HEK293 (cell line): Measurements from ENCODE around the gene GPR137C.

Source experiments
- BCL11B ChIP-seq: fragments of 450-650 bp; formaldehyde crosslinking; IDR thresholded peaks from 2 replicates; pipeline ENCODE4 v1.5.1; 2016; ENCODE audit warnings: low read depth, missing biosample characterization, missing genetic modification characterization
- KLF8 ChIP-seq: fragments of 450-650 bp; formaldehyde crosslinking; IDR thresholded peaks from 2 replicates; pipeline ENCODE4 v1.5.1; 2016; ENCODE audit warnings: missing biosample characterization, missing genetic modification characterization
- OSR2 ChIP-seq: fragments of 450-650 bp; formaldehyde crosslinking; IDR thresholded peaks from 2 replicates; pipeline ENCODE4 v1.5.1; 2016; ENCODE audit warnings: missing biosample characterization, missing genetic modification characterization
- SP2 ChIP-seq: fragments of 450-650 bp; formaldehyde crosslinking; IDR thresholded peaks from 2 replicates; pipeline ENCODE4 v1.5.1; 2016; ENCODE audit warnings: missing biosample characterization, missing genetic modification characterization
- WT1 ChIP-seq: fragments of 450-650 bp; formaldehyde crosslinking; IDR thresholded peaks from 2 replicates; pipeline ENCODE4 v1.5.1; 2016; ENCODE audit warnings: missing biosample characterization, missing genetic modification characterization
- ZBTB48 ChIP-seq: fragments of 450-650 bp; formaldehyde crosslinking; IDR thresholded peaks from 2 replicates; pipeline ENCODE4 v1.5.1; 2016; ENCODE audit warnings: missing biosample characterization, missing genetic modification characterization
- ZNF10 ChIP-seq: fragments of 450-650 bp; formaldehyde crosslinking; IDR thresholded peaks from 2 replicates; pipeline ENCODE4 v1.5.1; 2017; ENCODE audit warnings: missing biosample characterization, missing genetic modification characterization
- ZNF121 ChIP-seq: fragments of 450-650 bp; formaldehyde crosslinking; IDR thresholded peaks from 2 replicates; pipeline ENCODE4 v1.5.1; 2016; ENCODE audit warnings: missing biosample characterization, missing genetic modification characterization
- ZNF146 ChIP-seq: fragments of 450-650 bp; formaldehyde crosslinking; IDR thresholded peaks from 2 replicates; pipeline ENCODE4 v1.5.1; 2016; ENCODE audit warnings: missing biosample characterization, missing genetic modification characterization
- ZNF292 ChIP-seq: fragments of 450-650 bp; formaldehyde crosslinking; IDR thresholded peaks from 2 replicates; pipeline ENCODE4 v1.5.1; 2016; ENCODE audit warnings: low read depth, missing biosample characterization, missing genetic modification characterization, borderline replicate concordance
- ZNF302 ChIP-seq: fragments of 450-650 bp; formaldehyde crosslinking; IDR thresholded peaks from 2 replicates; pipeline ENCODE4 v1.5.1; 2016; ENCODE audit warnings: missing biosample characterization, missing genetic modification characterization, low read depth
- ZNF366 ChIP-seq: fragments of 450-650 bp; formaldehyde crosslinking; conservative IDR thresholded peaks from 2 replicates; pipeline ENCODE4 v1.5.1; 2016; ENCODE audit warnings: missing biosample characterization, missing genetic modification characterization
- ZNF629 ChIP-seq: fragments of 450-650 bp; formaldehyde crosslinking; IDR thresholded peaks from 2 replicates; pipeline ENCODE4 v1.5.1; 2017; ENCODE audit warnings: missing biosample characterization, missing genetic modification characterization
- ZNF660 ChIP-seq: fragments of 450-650 bp; IDR thresholded peaks from 2 replicates; pipeline ENCODE4 v1.5.1; 2018; ENCODE audit warnings: missing biosample characterization, mild to moderate bottlenecking, missing genetic modification characterization
- ZNF76 ChIP-seq: fragments of 450-650 bp; formaldehyde crosslinking; IDR thresholded peaks from 2 replicates; pipeline ENCODE4; 2016; ENCODE audit warnings: low read depth, missing biosample characterization, missing genetic modification characterization, borderline replicate concordance
- ZNF837 ChIP-seq: fragments of 450-650 bp; formaldehyde crosslinking; IDR thresholded peaks from 2 replicates; pipeline ENCODE4 v1.5.1; 2016; ENCODE audit warnings: missing biosample characterization, missing genetic modification characterization
- ZNF843 ChIP-seq: fragments of 450-650 bp; formaldehyde crosslinking; IDR thresholded peaks from 2 replicates; pipeline ENCODE4 v1.5.1; 2016; ENCODE audit warnings: missing biosample characterization, missing genetic modification characterization
- ZSCAN16 ChIP-seq: fragments of 450-650 bp; formaldehyde crosslinking; IDR thresholded peaks from 2 replicates; pipeline ENCODE4 v1.5.1; 2016; ENCODE audit warnings: missing biosample characterization, missing genetic modification characterization
- ZSCAN30 ChIP-seq: fragments of 450-650 bp; IDR thresholded peaks from 2 replicates; pipeline ENCODE4 v1.5.1; 2018; ENCODE audit warnings: missing biosample characterization, mild to moderate bottlenecking, missing genetic modification characterization, moderate library complexity
- TF ChIP-seq, protein P1 (sequence below): fragments of 450-650 bp; formaldehyde crosslinking; IDR thresholded peaks from 2 replicates; pipeline ENCODE4 v1.5.1; 2016; ENCODE audit warnings: missing biosample characterization, missing genetic modification characterization
- TF ChIP-seq, protein P2 (sequence below): fragments of 450-650 bp; formaldehyde crosslinking; IDR thresholded peaks from 2 replicates; pipeline ENCODE4 v1.5.1; 2017; ENCODE audit warnings: missing biosample characterization, missing genetic modification characterization
- TF ChIP-seq, protein P3 (sequence below): fragments of 450-650 bp; formaldehyde crosslinking; IDR thresholded peaks from 2 replicates; pipeline ENCODE4 v1.5.1; 2016; ENCODE audit warnings: missing biosample characterization, missing genetic modification characterization
- TF ChIP-seq, protein P4 (sequence below): fragments of 450-650 bp; formaldehyde crosslinking; IDR thresholded peaks from 2 replicates; pipeline ENCODE4; 2016; ENCODE audit warnings: missing biosample characterization, missing genetic modification characterization
- TF ChIP-seq, protein P5 (sequence below): fragments of 450-650 bp; IDR thresholded peaks from 2 replicates; pipeline ENCODE4 v1.5.1; 2018; ENCODE audit warnings: missing biosample characterization, mild to moderate bottlenecking, missing genetic modification characterization
- TF ChIP-seq, protein P6 (sequence below): fragments of 450-650 bp; formaldehyde crosslinking; conservative IDR thresholded peaks from 2 replicates; pipeline ENCODE4 v1.5.1; 2016; ENCODE audit warnings: low read depth, missing biosample characterization, missing genetic modification characterization

The GPR137C gene

GRCh38 chr14:52553671-52554575 lies 1.3 kb downstream of the GPR137C start (continued):
- peak; percentile 84 for TF ChIP-seq ZNF366 (tag by site-specific recombination)
- TF ChIP-seq ZNF843 (tag by site-specific recombination): no peak
- TF ChIP-seq ZNF837: no peak
- TF ChIP-seq ZBTB48 (tag by site-specific recombination): no peak
- TF ChIP-seq, protein P1, sequence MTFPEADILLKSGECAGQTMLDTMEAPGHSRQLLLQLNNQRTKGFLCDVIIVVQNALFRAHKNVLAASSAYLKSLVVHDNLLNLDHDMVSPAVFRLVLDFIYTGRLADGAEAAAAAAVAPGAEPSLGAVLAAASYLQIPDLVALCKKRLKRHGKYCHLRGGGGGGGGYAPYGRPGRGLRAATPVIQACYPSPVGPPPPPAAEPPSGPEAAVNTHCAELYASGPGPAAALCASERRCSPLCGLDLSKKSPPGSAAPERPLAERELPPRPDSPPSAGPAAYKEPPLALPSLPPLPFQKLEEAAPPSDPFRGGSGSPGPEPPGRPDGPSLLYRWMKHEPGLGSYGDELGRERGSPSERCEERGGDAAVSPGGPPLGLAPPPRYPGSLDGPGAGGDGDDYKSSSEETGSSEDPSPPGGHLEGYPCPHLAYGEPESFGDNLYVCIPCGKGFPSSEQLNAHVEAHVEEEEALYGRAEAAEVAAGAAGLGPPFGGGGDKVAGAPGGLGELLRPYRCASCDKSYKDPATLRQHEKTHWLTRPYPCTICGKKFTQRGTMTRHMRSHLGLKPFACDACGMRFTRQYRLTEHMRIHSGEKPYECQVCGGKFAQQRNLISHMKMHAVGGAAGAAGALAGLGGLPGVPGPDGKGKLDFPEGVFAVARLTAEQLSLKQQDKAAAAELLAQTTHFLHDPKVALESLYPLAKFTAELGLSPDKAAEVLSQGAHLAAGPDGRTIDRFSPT (tag by site-specific recombination): peak; percentile 79
- 0 out of 2 replicates have a peak, but pooled peaks have one; percentile 12 for TF ChIP-seq ZNF76 (tag by site-specific recombination)
- no peak for TF ChIP-seq ZNF302 (tag by site-specific recombination)
- no peak for TF ChIP-seq ZSCAN30 (tag by site-specific recombination)
- TF ChIP-seq, protein P2, sequence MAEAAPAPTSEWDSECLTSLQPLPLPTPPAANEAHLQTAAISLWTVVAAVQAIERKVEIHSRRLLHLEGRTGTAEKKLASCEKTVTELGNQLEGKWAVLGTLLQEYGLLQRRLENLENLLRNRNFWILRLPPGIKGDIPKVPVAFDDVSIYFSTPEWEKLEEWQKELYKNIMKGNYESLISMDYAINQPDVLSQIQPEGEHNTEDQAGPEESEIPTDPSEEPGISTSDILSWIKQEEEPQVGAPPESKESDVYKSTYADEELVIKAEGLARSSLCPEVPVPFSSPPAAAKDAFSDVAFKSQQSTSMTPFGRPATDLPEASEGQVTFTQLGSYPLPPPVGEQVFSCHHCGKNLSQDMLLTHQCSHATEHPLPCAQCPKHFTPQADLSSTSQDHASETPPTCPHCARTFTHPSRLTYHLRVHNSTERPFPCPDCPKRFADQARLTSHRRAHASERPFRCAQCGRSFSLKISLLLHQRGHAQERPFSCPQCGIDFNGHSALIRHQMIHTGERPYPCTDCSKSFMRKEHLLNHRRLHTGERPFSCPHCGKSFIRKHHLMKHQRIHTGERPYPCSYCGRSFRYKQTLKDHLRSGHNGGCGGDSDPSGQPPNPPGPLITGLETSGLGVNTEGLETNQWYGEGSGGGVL: no peak
- no peak for TF ChIP-seq ZSCAN16
- TF ChIP-seq OSR2 (tag by site-specific recombination): peak; percentile 95
- peak; percentile 41; the same call in 1 of the 2 replicates for TF ChIP-seq ZNF629 (tag by site-specific recombination)
- TF ChIP-seq ZNF292 (tag by site-specific recombination): no peak
- TF ChIP-seq, protein P3, sequence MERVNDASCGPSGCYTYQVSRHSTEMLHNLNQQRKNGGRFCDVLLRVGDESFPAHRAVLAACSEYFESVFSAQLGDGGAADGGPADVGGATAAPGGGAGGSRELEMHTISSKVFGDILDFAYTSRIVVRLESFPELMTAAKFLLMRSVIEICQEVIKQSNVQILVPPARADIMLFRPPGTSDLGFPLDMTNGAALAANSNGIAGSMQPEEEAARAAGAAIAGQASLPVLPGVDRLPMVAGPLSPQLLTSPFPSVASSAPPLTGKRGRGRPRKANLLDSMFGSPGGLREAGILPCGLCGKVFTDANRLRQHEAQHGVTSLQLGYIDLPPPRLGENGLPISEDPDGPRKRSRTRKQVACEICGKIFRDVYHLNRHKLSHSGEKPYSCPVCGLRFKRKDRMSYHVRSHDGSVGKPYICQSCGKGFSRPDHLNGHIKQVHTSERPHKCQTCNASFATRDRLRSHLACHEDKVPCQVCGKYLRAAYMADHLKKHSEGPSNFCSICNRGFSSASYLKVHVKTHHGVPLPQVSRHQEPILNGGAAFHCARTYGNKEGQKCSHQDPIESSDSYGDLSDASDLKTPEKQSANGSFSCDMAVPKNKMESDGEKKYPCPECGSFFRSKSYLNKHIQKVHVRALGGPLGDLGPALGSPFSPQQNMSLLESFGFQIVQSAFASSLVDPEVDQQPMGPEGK (tag by site-specific recombination): peak; percentile 38; the same call in 1 of the 2 replicates
- TF ChIP-seq, protein P4, sequence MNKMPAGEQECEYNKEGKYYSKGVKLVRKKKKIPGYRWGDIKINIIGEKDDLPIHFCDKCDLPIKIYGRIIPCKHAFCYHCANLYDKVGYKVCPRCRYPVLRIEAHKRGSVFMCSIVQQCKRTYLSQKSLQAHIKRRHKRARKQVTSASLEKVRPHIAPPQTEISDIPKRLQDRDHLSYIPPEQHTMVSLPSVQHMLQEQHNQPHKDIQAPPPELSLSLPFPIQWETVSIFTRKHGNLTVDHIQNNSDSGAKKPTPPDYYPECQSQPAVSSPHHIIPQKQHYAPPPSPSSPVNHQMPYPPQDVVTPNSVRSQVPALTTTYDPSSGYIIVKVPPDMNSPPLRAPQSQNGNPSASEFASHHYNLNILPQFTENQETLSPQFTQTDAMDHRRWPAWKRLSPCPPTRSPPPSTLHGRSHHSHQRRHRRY (tag by site-specific recombination): no peak
- TF ChIP-seq, protein P5, sequence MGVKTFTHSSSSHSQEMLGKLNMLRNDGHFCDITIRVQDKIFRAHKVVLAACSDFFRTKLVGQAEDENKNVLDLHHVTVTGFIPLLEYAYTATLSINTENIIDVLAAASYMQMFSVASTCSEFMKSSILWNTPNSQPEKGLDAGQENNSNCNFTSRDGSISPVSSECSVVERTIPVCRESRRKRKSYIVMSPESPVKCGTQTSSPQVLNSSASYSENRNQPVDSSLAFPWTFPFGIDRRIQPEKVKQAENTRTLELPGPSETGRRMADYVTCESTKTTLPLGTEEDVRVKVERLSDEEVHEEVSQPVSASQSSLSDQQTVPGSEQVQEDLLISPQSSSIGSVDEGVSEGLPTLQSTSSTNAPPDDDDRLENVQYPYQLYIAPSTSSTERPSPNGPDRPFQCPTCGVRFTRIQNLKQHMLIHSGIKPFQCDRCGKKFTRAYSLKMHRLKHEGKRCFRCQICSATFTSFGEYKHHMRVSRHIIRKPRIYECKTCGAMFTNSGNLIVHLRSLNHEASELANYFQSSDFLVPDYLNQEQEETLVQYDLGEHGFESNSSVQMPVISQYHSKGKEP (tag by site-specific recombination): peak; percentile 18; the same call in 1 of the 2 replicates
- TF ChIP-seq ZNF660 (tag by site-specific recombination): peak; percentile 82
- TF ChIP-seq WT1 (tag by site-specific recombination): no peak
- TF ChIP-seq KLF8: no peak
- peak; percentile 61 for TF ChIP-seq ZNF10 (tag by site-specific recombination)
- TF ChIP-seq ZNF121 (tag by site-specific recombination): no peak
- TF ChIP-seq, protein P6, sequence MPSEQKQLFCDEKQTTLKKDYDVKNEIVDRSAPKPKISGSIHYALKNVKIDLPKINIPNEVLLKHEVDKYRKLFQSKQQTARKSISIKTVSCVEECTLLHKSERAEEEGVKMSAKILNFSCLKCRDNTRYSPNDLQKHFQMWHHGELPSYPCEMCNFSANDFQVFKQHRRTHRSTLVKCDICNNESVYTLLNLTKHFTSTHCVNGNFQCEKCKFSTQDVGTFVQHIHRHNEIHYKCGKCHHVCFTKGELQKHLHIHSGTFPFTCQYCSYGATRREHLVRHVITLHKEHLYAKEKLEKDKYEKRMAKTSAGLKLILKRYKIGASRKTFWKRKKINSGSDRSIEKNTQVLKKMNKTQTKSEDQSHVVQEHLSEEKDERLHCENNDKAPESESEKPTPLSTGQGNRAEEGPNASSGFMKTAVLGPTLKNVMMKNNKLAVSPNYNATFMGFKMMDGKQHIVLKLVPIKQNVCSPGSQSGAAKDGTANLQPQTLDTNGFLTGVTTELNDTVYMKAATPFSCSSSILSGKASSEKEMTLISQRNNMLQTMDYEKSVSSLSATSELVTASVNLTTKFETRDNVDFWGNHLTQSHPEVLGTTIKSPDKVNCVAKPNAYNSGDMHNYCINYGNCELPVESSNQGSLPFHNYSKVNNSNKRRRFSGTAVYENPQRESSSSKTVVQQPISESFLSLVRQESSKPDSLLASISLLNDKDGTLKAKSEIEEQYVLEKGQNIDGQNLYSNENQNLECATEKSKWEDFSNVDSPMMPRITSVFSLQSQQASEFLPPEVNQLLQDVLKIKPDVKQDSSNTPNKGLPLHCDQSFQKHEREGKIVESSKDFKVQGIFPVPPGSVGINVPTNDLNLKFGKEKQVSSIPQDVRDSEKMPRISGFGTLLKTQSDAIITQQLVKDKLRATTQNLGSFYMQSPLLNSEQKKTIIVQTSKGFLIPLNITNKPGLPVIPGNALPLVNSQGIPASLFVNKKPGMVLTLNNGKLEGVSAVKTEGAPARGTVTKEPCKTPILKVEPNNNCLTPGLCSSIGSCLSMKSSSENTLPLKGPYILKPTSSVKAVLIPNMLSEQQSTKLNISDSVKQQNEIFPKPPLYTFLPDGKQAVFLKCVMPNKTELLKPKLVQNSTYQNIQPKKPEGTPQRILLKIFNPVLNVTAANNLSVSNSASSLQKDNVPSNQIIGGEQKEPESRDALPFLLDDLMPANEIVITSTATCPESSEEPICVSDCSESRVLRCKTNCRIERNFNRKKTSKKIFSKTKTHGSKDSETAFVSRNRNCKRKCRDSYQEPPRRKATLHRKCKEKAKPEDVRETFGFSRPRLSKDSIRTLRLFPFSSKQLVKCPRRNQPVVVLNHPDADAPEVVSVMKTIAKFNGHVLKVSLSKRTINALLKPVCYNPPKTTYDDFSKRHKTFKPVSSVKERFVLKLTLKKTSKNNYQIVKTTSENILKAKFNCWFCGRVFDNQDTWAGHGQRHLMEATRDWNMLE (tag by site-specific recombination): no peak
- no peak for TF ChIP-seq SP2 (tag by site-specific recombination)
- TF ChIP-seq ZNF146 (tag by site-specific recombination): no peak
- no peak for TF ChIP-seq BCL11B (tag by site-specific recombination)
